ENCODE results near the gene LRRD1.
"Not testable (repeated sequence)": the region's sequence is repeated elsewhere in the genome, so short reads cannot be mapped to it uniquely, and the experiment has no call there.

The LRRD1 gene

DNA sequence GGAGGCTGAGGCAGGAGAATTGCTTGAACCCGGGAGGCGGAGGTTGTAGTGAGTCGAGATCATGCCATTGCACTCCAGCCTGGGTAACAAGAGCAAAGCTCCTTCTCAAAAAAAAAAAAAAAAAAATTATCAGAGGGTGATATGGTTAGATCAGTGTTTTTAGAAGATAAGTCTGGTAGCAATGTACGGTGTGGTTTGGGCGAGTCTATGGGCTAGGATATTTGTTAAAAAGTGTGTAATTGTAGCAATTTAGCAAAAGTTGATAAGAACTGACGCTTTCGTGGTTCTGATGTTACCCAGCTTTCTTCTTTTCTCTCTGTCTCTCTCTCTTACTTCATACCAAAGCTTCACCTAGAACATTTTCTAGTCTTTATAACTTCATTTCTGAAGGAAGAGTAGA lies 37.8 kb downstream of the LRRD1 start:
- DNase-seq (ENCODE audit: low read depth): no peak

DNA sequence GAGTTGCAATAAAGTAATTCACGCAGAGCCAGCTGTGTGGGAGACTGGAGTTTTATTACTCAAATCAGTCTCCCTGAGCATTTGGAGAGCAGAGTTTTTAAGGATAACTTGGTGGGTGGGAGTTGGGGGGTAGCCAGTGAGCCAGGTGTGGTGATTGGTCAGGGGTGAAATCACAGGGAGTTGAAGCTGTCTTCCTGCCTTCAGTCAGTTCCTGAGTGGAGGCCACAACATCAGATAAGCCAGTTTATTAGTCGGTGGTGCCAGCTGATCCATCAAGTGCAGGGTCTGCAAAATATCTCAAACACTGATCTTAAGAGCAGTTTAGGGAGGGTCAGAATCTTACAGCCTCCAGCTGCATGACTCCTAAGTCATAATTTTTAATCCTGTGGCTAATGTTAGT lies 41.4 kb downstream of the LRRD1 start:
- DNase-seq (ENCODE audit: low read depth): no peak

- no peak for DNase-seq (ENCODE audit: low read depth)
Measured at GRCh38 chr7:92135052-92135889, 43.7 kb downstream of the LRRD1 start.

DNA sequence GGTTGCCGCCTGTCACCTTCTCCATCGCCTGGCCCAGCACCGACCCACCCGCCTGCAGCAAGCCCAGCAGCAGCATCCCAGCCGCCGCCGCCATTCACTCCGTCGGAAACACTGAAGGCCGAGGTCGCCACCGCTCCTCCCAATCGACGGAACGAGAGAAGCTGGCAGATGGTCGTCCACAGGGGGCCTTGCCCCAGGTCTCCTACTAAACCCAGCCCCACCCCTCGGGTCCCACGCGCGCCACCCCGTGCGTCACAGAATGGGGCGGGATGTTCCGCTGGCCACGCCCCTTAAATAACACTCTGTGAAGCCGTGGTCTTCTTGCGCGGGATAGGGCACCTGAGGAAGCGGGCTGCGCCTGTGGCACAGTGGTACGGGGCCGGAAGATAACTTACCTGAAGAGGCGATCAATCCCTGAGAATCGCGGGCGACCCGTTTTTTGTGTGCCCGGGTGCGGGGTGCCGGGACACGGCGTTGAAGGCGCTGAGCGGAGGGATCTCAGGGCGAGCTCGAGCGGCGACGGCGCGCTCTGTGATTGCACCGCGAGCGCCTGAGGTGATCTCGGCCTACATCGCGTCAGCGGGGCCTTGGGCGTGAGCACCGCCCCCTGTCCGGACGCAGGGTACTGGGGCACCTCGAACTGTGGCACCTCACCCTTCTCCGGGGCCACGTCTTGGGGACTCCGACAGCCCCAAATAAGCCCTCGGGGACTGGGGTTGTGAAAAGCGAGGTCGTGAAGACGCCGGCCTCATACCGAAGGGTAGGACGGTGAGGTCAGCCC lies 44.5 kb downstream of the LRRD1 start, which contains the start of gene CYP51A1:
TSS of gene CYP51A1 (minus strand) at position 207 of the 781 bp plus-strand sequence. CDS start at position 94, 113 bp downstream.
- peak; percentile 90 for DNase-seq (ENCODE audit: low read depth)

DNA sequence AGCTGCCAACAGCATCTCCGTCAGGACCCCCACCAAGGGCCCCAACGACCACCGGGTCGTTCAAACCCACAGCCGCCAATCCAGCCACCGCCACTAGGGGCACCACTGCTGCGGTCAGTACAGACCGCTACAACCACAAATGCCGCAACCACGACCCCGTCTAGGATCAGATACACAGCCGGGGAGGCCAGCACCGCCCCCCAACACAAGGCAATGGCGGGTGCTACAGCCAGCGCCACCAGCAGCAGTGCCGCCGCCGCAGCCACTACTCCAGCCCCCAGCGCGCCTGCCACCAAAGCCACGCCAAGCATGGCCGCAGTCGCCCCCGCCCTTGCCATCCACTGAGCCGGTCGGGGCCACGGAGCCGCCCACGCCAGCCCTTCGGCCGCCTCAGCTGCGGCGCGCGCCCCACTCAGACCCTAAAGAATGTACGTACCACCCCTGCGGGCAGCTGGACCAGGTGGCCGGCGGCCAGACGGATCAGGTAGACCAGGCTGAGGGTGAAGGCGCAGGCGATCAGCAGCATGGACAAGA lies 45.1 kb downstream of the LRRD1 start:
- DNase-seq (ENCODE audit: low read depth): peak; percentile 35

DNA sequence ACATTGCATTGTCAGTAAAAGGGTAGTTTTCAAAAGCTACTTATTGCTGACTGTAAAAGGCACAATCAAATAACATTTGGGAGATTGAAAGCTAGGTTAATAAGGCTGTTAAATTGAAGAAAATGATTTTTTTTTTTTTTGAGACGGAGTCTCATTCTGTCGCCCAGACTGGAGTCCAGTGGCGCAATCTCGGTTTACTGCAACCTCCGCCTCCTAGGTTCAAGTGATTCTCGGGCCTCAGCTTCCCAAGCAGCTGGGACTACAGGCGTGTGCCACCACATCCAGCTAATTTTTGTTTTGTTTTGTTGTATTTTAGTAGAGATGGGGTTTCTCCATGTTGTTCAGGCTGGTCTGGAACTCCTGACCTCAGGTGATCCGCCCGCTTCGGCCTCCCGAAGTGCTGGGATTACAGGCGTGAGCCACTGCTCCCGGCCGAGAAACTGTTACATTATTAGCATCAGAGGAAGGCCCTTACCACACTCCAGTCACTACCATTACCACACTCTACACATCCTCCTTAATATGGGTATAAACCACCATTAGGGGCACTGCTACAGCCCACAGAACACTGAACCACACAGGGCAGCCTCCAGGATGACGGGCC lies 45.7 kb downstream of the LRRD1 start:
- DNase-seq (ENCODE audit: low read depth): no peak

GRCh38 chr7:92131764-92132330 lies 47.1 kb downstream of the LRRD1 start:
- no peak for DNase-seq (ENCODE audit: low read depth)

- no peak for DNase-seq (ENCODE audit: low read depth)
Measured at GRCh38 chr7:92131093-92131492, 47.8 kb downstream of the LRRD1 start.

DNA sequence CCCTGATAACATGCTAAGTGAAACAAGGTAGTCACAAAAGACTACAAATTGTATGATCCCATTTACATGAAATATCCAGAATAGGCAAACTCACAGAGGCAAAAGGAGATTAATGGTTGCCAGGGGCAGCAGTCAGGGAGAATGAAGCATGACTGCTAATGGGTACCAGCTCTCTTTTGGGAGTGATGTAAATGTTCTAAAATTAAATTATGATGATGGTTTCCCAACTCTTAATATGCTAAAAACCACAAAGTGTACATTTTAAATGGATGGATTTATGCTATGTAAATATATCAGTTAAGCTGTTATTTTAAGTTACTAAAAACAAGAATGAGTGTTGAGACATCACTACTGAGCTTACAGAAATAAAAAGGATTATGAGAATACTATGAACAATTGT lies 57.3 kb downstream of the LRRD1 start:
- no peak for DNase-seq (ENCODE audit: low read depth)

DNA sequence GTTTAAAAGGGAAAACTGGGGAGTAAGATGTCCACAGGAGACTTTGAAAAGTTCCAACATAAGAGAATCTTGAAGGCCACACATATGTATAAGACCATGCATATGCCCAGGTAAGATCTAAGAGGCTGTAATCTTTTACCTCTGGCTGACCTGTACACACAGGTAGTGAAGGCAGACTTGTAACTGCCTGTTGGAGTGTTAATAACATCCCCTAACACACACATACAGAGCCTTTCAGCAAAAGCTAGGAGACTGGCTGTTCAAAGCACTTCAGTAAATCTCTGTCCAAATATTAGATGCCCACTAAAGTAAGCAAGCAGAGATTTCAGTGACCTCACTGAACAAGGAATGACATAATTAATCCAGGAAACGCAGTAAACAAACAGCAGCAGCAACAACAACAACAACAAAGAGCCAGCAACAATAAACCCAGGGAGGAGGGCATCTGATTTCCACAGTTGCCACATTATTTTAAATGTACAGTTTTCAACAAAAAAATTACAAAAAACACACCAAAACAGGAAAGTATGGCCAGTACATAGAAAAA lies 59.7 kb downstream of the LRRD1 start:
- DNase-seq (ENCODE audit: low read depth): no peak

GRCh38 chr7:92116949-92117348 lies 62.0 kb downstream of the LRRD1 start:
- DNase-seq (ENCODE audit: low read depth): no peak

GRCh38 chr7:92115821-92116220 lies 63.1 kb downstream of the LRRD1 start:
- DNase-seq (ENCODE audit: low read depth): no peak

DNA sequence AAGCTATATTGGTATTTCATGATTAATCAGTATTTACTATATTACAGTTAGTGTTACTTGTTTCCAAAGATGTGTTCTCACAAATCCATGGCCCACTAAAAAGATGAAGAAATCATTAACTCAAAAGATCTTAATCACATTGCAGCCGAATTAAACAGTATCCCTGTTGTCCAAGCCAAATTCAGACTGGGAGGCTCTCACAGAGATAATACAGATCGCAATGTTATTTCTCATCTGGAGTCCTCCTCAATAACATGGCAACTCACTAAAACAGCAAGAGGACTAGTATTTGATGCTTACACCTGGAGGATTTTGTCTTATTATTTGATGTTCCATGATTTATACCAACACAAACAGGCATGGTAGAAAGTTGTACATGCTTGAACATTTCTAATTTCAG lies 68.1 kb downstream of the LRRD1 start:
- no peak for DNase-seq (ENCODE audit: low read depth)

- DNase-seq (ENCODE audit: low read depth): no peak
Measured at GRCh38 chr7:92108821-92109220, 70.1 kb downstream of the LRRD1 start.

DNA sequence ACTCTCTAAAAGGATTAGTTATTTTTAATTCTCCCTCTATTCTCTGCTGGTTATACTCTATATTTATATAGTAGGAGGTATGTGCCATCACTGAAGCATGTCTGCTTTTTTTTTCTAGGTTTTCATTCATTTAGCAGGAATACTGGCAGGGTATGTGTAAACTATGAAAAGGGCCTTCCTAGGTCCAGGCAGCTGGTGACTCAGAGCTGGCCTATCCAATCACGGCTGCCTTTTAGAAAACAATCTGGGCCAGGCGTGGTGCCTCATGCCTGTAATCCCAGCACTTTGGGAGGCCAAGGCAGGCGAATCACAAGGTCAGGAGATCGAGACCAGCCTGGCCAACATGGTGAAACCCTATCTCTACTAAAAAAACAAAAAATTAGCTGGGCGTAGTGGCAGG lies 76.1 kb downstream of the LRRD1 start:
- DNase-seq (ENCODE audit: low read depth): not testable (repeated sequence)

GRCh38 chr7:92100534-92100933 lies 78.4 kb downstream of the LRRD1 start:
- DNase-seq (ENCODE audit: low read depth): no peak

DNA sequence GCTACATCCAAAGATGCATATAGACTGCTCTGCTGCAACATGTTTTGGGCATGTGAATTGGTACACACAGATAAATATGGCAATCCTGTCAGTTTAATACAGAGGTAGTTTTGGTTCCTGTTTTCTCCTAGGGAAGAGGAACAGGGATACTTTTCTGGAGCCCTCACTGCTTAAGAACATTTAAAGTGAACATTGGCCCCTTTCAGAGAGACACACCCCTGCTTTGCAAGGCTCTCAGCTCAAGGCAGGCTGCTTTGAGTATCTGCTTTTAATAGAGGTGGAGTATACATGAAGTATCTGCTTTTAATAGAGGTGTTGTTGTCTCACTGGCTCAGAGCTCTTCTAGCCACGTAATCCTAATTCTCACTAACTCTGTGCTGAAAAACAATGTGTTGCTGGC lies 83.6 kb downstream of the LRRD1 start:
- no peak for DNase-seq (ENCODE audit: low read depth)
